Fibroblast of lung (primary cell): Measurements from ENCODE around the gene LDLRAD4.

Experiments used
- EZH2 ChIP-seq: IDR thresholded peaks from 2 replicates; pipeline ENCODE4 v1.5.1; 2012; ENCODE audit warnings: low read length, control low read depth, mild to moderate bottlenecking; ENCODE audit errors: missing control alignments
- TF ChIP-seq, protein P1 (sequence below), 2 donors: IDR thresholded peaks in 1 of 2; conservative IDR thresholded peaks in 1 of 2; 1 replicate in 1 of 2; 2 replicates in 1 of 2; pipeline ENCODE4 v1.5.1; 2011 to 2012; ENCODE audit warnings: low read length in 2 of 2, control low read depth in 1 of 2, inconsistent platforms in 1 of 2, low read depth in 1 of 2, mild to moderate bottlenecking in 1 of 2

DNA sequence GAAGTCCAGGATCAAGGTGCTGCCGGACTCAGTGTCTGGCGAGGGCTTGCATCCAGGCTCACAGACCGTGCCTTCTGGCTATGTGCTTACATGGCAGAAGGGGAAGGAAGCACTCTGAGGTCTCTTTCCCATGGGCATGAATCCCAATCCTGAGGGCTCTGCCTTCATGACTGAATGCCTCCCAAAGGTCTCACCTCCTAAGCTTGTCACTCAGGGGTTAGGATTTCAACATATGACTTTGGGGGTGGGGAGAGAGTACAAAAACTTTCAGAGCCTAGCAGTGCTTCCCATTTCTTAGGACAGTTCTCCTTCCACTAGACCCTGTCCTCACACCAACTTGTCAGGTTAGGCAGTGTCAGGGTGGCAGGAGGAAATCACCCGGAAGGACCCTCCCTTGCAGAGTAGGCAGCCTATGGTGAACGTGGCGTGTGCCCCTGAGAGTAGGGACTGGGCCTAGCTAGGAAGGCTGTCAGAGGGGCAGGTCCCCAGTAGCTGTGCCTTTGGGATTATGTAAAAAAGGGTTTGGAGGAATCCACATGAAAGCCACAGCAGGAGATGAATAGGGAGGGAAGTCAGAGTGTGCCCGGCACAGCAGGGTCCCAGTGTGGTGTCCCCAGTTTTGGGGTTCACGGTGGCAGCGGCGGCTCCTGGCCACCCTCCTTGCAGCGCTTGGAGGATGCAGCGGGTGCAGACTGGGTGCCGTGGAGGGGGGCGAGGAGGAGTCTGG is 233.3 kb downstream of the LDLRAD4 start:
- TF ChIP-seq, protein P1, sequence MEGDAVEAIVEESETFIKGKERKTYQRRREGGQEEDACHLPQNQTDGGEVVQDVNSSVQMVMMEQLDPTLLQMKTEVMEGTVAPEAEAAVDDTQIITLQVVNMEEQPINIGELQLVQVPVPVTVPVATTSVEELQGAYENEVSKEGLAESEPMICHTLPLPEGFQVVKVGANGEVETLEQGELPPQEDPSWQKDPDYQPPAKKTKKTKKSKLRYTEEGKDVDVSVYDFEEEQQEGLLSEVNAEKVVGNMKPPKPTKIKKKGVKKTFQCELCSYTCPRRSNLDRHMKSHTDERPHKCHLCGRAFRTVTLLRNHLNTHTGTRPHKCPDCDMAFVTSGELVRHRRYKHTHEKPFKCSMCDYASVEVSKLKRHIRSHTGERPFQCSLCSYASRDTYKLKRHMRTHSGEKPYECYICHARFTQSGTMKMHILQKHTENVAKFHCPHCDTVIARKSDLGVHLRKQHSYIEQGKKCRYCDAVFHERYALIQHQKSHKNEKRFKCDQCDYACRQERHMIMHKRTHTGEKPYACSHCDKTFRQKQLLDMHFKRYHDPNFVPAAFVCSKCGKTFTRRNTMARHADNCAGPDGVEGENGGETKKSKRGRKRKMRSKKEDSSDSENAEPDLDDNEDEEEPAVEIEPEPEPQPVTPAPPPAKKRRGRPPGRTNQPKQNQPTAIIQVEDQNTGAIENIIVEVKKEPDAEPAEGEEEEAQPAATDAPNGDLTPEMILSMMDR (conservative IDR thresholded peaks at IDR 0.05 in 1 of 2, IDR thresholded peaks at IDR 0.05 in 1 of 2; ENCODE audit: low read depth in 1 of 2, low read length in 2 of 2), result no peak
- no peak for TF ChIP-seq EZH2
